HG02870 (cell line): ENCODE results near the gene THUMPD2.

Experiments
- ATAC-seq: cut with Tn5 transposase; IDR thresholded peaks from one replicate; pipeline ENCODE4 v1.9.1; 2021; ENCODE audit warnings: mild to moderate bottlenecking, moderate library complexity; ENCODE audit not compliant: unreplicated experiment

The THUMPD2 gene

DNA sequence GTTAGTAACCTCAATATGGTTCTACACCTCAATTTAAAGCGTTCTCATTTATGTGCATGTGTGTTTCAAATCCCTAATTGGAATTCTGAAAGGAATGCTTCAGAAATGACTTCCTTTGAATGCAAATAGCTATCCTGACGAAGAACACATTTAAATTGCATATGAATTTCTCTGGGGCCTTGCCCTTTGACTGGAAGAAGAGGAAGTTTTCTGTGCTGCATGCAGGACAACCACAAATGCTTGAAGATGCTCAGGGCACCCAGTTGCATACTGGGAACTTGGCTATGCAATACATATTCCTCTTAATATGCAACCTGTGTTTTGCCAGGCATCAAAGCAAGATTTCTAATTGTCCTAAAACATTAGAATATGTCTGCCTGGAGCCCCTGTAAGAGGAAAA lies 58.1 kb downstream of the THUMPD2 start:
- no peak for ATAC-seq

- ATAC-seq = no peak
These were observed 59.7 kb downstream of the THUMPD2 start for GRCh38 chr2:39719317-39719716.

DNA sequence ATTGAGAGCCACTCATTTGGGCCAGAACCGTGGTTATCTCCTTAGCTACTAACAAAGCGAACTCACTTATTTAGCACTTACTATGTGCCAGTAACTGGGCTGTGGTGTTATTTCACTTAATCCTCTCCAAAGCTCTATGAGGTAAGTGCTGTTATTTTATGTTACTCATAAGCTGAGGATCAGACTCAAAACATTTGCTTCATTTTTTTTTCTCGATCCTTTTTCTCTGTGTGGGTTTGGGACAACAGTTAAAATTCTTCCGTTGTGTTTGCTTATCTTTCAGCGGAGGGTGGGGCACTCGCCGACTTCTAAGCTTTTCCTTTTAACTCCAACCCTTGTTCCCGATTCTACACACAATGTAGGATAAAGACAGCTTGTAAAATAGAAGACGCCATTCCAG lies 60.6 kb downstream of the THUMPD2 start:
- no peak for ATAC-seq

GRCh38 chr2:39717067-39717466 lies 62.0 kb downstream of the THUMPD2 start:
- ATAC-seq = no peak

DNA sequence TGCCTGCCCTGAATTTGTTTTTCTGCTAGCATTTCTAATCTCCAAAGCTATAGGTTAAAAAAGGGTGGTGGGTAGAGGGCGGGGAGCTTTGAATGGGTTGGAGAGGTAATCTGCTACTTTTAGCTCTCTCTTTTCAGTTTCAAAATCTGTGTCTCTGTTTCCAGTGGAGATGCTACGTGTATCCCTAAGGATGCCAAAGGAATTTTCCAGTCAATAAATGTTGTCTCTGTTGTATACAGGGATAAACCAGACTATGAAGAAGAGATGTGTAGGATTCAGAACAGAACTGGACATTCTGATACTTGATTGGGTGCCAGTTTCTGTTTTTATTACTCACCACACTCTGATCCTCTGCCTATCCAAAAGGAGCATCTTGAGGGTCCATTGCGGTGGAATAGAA lies 63.2 kb downstream of the THUMPD2 start:
- ATAC-seq = no peak

DNA sequence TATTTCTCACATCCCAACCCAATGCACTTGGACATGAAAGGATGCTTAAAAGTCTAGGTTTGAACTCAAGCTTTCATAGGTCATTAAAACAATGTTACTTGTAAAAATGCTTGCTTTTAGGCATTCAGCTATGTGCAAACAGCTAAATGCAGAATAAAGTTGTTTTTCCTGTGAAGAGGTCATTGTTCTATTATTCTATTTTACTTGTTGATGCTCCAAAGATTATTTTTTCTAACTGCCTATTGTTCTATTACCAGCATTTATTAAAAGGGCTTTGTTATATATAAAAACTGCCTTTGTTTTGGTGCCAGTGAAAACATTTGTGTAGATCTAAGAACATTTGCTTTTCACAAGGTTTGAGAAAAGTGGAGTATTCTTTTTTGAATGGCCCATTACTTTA lies 64.0 kb downstream of the THUMPD2 start:
- no peak for ATAC-seq

DNA sequence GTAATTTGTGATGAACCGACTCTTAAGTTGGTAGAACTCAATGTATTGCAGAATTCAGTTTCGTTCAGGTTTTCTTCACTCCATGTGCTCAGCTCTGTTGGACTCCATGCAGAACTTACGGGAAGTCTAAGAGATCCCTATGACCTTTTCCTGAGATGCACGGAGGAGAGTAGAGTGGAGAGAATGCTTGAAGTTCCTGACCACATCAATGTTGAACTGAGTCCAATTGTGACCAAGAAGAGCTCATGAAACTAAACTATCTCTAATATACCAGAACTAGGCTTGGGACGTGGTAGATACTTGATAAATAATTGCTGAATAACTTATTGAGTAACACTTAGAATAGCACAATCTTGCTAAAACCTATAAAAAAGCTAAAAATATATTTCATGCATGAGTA lies 66.1 kb downstream of the THUMPD2 start:
- ATAC-seq = no peak

- ATAC-seq = no peak
These were observed 68.3 kb downstream of the THUMPD2 start for GRCh38 chr2:39710807-39711206.

DNA sequence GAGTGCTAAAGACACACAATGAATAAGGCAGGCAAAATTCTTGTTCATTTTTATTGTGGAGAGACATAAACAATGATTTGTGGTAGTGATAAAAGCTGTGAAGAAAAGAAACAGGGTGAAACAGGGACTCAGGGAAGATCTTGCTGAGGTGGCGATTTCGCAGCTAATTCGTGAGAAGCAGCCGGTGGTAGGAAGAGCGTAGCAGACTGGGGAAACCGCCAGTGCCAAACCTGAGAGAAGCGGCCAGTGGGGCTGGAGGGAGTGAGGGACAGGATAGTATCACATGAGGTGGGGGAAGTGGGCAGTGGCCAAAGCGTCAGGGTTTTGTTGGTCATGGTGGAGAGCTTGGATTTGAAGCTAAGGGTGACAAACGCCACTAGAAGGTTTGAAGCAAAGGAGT lies 71.1 kb downstream of the THUMPD2 start:
- ATAC-seq = no peak

DNA sequence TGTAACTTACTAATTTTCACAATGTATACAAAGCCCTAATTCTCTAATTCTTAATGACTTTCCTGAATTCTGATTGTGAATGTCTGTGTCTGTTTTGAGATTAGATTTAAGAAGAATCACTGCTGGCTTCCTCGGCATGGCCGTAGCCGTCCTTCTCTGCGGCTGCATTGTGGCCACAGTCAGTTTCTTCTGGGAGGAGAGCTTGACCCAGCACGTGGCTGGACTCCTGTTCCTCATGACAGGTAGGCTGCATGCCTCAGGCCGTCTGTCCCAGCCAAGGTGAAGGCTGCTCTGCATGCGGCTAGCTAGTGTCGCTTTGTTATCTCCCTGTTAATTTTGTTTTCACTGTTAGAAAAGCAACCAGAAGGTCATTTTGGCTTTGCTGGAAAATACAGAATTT lies 72.1 kb downstream of the THUMPD2 start:
- no peak for ATAC-seq

DNA sequence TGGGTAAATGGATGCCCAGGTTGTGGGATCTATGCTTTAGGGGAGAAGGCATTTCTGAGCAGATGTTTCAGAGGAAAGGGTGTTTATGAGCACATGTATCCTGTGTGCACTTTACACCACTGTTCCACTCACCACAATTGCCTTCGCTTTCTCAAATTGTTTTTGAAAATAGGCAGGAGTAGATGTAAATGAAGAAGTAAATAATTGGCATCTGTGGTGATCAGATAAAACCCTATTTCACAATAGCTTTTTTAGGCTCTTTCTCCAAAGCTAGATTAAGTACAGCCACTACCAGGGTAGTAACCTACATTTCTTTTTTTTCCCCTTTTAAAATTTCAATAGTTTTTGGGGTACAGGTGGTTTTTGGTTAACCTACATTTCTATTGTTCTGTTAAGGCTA lies 72.7 kb downstream of the THUMPD2 start:
- ATAC-seq = no peak

- ATAC-seq = no peak
These were observed 73.4 kb downstream of the THUMPD2 start for GRCh38 chr2:39705638-39706037.

DNA sequence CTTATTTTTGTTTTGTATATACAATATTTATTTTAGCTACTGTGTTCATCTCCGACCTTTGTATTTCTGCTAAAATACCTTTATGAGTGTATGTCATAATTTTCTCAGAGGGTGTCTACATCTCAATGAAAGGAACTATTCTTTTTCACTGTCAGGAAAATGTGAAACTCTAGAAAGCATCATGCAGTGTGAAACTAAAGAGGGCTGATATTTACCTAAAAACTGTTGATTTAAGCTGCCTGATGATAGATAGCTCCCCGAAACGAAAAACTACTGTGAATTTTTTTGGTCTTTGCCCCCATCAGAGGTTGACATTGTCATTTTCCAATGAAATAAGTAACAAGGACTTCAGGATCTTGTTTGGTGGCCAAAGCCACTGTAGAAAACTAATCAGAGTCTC lies 74.5 kb downstream of the THUMPD2 start:
- ATAC-seq = no peak

DNA sequence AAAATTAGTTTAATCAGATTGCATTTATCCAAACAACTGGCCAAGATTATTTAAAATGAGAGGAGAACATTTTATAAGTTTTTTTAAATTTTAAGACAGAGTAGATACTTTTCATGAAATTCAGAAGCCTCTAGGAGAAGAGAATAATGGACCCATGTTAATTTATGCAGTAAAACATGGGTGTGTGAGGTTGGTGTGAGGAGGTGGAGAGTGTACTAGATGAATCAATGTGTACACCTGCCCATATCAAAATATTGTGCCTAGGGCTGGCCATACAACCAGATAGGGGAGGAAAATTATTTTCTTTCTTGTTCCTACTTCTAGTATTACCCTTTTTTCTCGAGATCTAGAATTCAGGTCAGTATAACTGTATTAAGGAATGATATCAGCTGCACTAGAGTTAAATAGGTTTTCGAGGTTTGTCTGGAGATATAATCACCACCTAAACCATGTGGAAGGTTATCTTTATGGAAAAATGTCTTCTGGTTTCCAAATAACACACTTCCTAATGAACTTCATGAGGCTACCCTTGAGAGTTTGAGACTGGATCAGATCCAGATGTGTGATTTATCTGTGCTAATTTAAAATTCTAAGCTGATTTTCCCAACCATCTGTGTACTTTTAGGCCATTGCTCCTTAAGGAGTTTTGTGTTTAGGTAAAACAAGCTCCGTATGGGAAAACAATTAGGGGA lies 75.7 kb downstream of the THUMPD2 start:
- ATAC-seq = no peak

- no peak for ATAC-seq
These were observed 77.9 kb downstream of the THUMPD2 start for GRCh38 chr2:39701137-39701536.

DNA sequence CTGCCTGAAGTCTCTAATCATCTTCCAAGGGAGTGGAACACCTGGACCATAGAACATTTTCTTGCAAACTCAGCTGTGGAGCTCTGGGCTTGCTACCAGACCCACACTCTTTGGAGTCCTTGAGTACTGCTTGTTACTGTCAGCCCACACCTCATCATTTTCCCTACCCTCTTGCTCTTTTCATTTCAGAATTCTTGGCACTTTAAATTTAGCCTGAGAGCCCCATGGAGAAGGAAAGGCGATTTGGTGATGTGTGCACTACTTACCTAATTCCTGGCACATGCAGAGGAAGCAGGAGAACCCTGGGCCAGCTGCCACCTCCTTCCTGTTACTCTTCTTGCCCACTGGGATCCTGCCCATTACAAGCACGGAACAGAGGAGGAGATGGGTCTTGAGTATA lies 81.6 kb downstream of the THUMPD2 start:
- no peak for ATAC-seq

DNA sequence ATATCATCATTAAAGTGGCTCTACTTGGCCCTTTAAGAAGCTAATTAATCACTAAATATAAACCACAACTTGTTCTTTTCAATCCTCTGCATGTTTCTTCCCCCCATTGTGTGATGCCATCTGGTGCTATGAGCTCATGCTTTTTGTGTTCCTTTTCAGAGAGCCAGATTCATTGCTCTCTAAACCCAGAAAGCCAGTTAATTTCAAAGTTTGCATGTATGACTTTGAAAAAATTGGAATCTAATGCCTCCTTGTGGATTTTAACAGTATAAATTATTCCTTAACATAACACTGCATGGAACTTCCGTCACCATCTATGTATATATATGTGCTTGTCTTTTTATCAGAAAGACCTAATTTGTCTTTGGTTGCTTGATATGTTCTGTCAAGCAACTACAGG lies 82.2 kb downstream of the THUMPD2 start:
- no peak for ATAC-seq

GRCh38 chr2:39696101-39696553 lies 82.9 kb downstream of the THUMPD2 start:
- no peak for ATAC-seq

- ATAC-seq = no peak
These were observed 85.8 kb downstream of the THUMPD2 start for GRCh38 chr2:39693245-39693644.

GRCh38 chr2:39689876-39690275 lies 89.2 kb downstream of the THUMPD2 start:
- ATAC-seq = no peak

GRCh38 chr2:39689272-39689841 lies 89.7 kb downstream of the THUMPD2 start:
- no peak for ATAC-seq

- no peak for ATAC-seq
These were observed 90.9 kb downstream of the THUMPD2 start for GRCh38 chr2:39688181-39688580.

- ATAC-seq = no peak
These were observed 92.6 kb downstream of the THUMPD2 start for GRCh38 chr2:39686456-39686855.
